Measurements from ENCODE around the gene CFAP97D2.

DNA sequence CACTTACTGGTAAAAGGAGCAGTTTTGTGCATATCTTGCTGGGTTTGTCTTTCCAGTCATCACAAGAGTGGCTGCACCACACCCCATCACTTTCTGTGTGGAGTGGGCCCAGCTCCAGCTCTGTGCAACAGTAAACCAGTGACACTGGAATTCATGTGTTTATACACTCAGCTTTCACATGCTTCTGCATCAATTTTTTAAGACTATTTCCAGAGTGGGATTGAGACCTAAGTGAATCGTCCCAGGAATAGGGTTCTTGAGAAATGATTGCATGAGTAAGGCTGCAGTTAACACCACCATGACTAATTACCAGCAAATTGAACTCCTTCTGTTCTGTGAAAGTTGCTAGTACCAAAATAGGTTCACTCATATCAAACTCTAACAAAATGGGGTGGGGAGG is 5.3 kb upstream of the CFAP97D2 start:
- TF ChIP-seq, protein P1, sequence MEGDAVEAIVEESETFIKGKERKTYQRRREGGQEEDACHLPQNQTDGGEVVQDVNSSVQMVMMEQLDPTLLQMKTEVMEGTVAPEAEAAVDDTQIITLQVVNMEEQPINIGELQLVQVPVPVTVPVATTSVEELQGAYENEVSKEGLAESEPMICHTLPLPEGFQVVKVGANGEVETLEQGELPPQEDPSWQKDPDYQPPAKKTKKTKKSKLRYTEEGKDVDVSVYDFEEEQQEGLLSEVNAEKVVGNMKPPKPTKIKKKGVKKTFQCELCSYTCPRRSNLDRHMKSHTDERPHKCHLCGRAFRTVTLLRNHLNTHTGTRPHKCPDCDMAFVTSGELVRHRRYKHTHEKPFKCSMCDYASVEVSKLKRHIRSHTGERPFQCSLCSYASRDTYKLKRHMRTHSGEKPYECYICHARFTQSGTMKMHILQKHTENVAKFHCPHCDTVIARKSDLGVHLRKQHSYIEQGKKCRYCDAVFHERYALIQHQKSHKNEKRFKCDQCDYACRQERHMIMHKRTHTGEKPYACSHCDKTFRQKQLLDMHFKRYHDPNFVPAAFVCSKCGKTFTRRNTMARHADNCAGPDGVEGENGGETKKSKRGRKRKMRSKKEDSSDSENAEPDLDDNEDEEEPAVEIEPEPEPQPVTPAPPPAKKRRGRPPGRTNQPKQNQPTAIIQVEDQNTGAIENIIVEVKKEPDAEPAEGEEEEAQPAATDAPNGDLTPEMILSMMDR (optimal IDR thresholded peaks at IDR 0.05 in 1 of 3, IDR thresholded peaks at IDR 0.05 in 1 of 3, conservative IDR thresholded peaks at IDR 0.05 in 1 of 3; ENCODE audit: extremely low read depth in 1 of 3, insufficient read depth in 2 of 3, low read length in 3 of 3): no peak
- no peak for TF ChIP-seq EZH2 (IDR thresholded peaks at IDR 0.05; ENCODE audit: low read length)

Data from keratinocyte (primary cell).